Loucy (cell line): Measurements from ENCODE around the gene ARIH2.

Source experiments
- H2AFZ ChIP-seq: fragments of 200-600 bp; sonication (generic); 2 replicates; pipeline ENCODE4 v1.6.0; 2016; ENCODE audit warnings: antibody characterized with exemption, mild to moderate bottlenecking, low read length, moderate library complexity
- H3F3A ChIP-seq: fragments of 200-600 bp; 2 replicates; pipeline ENCODE4 v1.6.0; 2016; ENCODE audit warnings: antibody characterized with exemption, low read depth, mild to moderate bottlenecking
- H3K27me3 ChIP-seq: fragments of 200-600 bp; sonication (generic); 2 replicates; pipeline ENCODE4 v1.6.1; 2014; ENCODE audit warnings: low read length, mild to moderate bottlenecking; ENCODE audit not compliant: insufficient read depth, poor library complexity, severe bottlenecking
- H3K36me3 ChIP-seq: fragments of 200-600 bp; sonication (generic); 2 replicates; pipeline ENCODE4 v1.6.1; 2016; ENCODE audit warnings: low read length; ENCODE audit not compliant: insufficient read depth
- H3K4me1 ChIP-seq: fragments of 200-600 bp; sonication (generic); 2 replicates; pipeline ENCODE4 v1.5.1; 2014; ENCODE audit warnings: low read length, mild to moderate bottlenecking; ENCODE audit not compliant: insufficient read depth, poor library complexity, severe bottlenecking
- H3K4me2 ChIP-seq: fragments of 200-600 bp; sonication (generic); 2 replicates; pipeline ENCODE4 v1.6.0; 2014; ENCODE audit warnings: antibody characterized with exemption, low read length, low read depth, mild to moderate bottlenecking; ENCODE audit not compliant: poor library complexity, severe bottlenecking
- H3K4me3 ChIP-seq: fragments of 200-600 bp; sonication (generic); 2 replicates; pipeline ENCODE4 v1.5.1; 2014; ENCODE audit warnings: low read length, mild to moderate bottlenecking, mixed read lengths; ENCODE audit not compliant: poor library complexity, severe bottlenecking
- H3K79me2 ChIP-seq: fragments of 200-600 bp; sonication (generic); 2 replicates; pipeline ENCODE4 v1.6.1; 2014; ENCODE audit warnings: low read length; ENCODE audit not compliant: insufficient read depth
- H3K9ac ChIP-seq: fragments of 200-600 bp; sonication (generic); 2 replicates; pipeline ENCODE4 v1.6.0; 2014; ENCODE audit warnings: mild to moderate bottlenecking, low read depth, low read length, moderate library complexity; ENCODE audit not compliant: poor library complexity, severe bottlenecking
- H3K9me2 ChIP-seq: fragments of 200-600 bp; sonication (generic); replicated peaks from 2 replicates; pipeline ENCODE4 v1.6.1; 2016; ENCODE audit warnings: low read depth, low read length, mixed read lengths
- H3K9me3 ChIP-seq: fragments of 200-600 bp; sonication (generic); 2 replicates; pipeline ENCODE4 v1.6.1; 2014; ENCODE audit warnings: mild to moderate bottlenecking, antibody characterized with exemption, low read length, low read depth; ENCODE audit not compliant: insufficient read depth
- H4K20me1 ChIP-seq: fragments of 200-600 bp; sonication (generic); 2 replicates; pipeline ENCODE4 v1.6.0; 2014; ENCODE audit warnings: antibody characterized with exemption, low read length, mild to moderate bottlenecking; ENCODE audit not compliant: insufficient read depth, poor library complexity, severe bottlenecking
- EZH2phosphoT487 ChIP-seq: fragments of 200-600 bp; IDR thresholded peaks from 2 replicates; pipeline ENCODE4 v1.6.1; 2018; ENCODE audit warnings: antibody characterized with exemption, mild to moderate bottlenecking, moderate library complexity, borderline replicate concordance
- TF ChIP-seq, protein P1 (sequence below): fragments of 200-600 bp; sonication (generic); conservative IDR thresholded peaks from 2 replicates; pipeline ENCODE4 v1.5.1; 2014; ENCODE audit warnings: mild to moderate bottlenecking, antibody characterized with exemption, low read length

ARIH2 gene

DNA sequence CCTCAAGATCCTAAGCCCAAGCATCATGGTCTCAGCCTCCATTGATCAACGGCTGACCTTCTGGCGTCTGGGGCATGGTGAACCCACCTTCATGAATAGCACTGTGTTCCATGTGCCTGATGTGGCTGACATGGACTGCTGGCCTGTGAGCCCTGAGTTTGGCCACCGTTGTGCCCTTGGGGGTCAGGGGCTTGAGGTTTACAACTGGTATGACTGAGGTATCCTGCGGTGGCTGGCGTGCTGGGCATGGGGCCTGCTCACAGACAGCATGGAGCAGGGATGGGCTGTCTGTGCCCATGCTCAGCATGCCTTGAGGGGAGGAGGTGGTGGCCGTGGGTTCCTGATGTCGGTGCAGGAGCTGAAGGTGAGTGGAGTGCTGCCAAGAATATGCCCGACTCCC is 96.4 kb downstream of the ARIH2 start:
- TF ChIP-seq, protein P1, sequence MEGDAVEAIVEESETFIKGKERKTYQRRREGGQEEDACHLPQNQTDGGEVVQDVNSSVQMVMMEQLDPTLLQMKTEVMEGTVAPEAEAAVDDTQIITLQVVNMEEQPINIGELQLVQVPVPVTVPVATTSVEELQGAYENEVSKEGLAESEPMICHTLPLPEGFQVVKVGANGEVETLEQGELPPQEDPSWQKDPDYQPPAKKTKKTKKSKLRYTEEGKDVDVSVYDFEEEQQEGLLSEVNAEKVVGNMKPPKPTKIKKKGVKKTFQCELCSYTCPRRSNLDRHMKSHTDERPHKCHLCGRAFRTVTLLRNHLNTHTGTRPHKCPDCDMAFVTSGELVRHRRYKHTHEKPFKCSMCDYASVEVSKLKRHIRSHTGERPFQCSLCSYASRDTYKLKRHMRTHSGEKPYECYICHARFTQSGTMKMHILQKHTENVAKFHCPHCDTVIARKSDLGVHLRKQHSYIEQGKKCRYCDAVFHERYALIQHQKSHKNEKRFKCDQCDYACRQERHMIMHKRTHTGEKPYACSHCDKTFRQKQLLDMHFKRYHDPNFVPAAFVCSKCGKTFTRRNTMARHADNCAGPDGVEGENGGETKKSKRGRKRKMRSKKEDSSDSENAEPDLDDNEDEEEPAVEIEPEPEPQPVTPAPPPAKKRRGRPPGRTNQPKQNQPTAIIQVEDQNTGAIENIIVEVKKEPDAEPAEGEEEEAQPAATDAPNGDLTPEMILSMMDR, result no peak
- TF ChIP-seq EZH2phosphoT487, result no peak
- Histone ChIP-seq H3K79me2 (peaks cover 66% of the 10 kb centered on the region), H3K4me1 (peaks cover 15% of the 10 kb centered on the region), H3K27me3 (no peaks in the 10 kb centered on the region), H3F3A (no peaks in the 10 kb centered on the region), H2AFZ (no peak overlapping the region), H3K9me3 (no peaks in the 10 kb centered on the region), H3K9me2 (no peaks in the 10 kb centered on the region), H3K36me3 (peaks cover 56% of the 10 kb centered on the region; the same call in 1 of the 2 replicates), H3K4me3 (no peak overlapping the region), H4K20me1 (peaks cover 64% of the 10 kb centered on the region), H3K9ac (no peak overlapping the region), H3K4me2 (no peak overlapping the region)

DNA sequence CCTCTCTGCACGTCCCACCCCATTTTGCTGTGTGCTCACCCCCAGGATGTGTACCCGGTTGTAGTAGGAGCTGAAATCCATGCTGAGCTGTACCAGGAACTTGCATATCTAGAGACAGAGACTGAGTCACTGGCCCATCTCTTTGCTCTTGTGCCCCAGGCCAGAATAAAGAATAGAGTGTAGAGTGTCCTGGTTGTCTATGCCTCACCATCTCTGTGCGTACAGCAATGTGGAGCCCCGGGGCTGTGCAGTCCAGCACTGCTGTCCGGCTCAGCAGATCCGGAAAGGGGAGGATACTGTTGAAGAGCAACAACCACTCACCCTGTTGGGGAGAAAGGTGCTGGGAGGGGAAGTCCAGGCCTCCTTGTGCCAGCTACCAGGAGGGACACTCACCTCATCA is 97.1 kb downstream of the ARIH2 start:
- Histone ChIP-seq H2AFZ (no peak overlapping the region), H3K9me2 (no peaks in the 10 kb centered on the region), H3K4me2 (no peak overlapping the region), H3K4me1 (peaks cover 15% of the 10 kb centered on the region), H3K27me3 (no peaks in the 10 kb centered on the region), H3K9ac (no peak overlapping the region), H3K36me3 (peaks cover 56% of the 10 kb centered on the region; the same call in 1 of the 2 replicates), H3F3A (no peaks in the 10 kb centered on the region), H3K79me2 (peaks cover 66% of the 10 kb centered on the region), H3K4me3 (no peak overlapping the region), H4K20me1 (peaks cover 67% of the 10 kb centered on the region), H3K9me3 (no peaks in the 10 kb centered on the region)
- no peak for TF ChIP-seq EZH2phosphoT487
- TF ChIP-seq, protein P1, result no peak

DNA sequence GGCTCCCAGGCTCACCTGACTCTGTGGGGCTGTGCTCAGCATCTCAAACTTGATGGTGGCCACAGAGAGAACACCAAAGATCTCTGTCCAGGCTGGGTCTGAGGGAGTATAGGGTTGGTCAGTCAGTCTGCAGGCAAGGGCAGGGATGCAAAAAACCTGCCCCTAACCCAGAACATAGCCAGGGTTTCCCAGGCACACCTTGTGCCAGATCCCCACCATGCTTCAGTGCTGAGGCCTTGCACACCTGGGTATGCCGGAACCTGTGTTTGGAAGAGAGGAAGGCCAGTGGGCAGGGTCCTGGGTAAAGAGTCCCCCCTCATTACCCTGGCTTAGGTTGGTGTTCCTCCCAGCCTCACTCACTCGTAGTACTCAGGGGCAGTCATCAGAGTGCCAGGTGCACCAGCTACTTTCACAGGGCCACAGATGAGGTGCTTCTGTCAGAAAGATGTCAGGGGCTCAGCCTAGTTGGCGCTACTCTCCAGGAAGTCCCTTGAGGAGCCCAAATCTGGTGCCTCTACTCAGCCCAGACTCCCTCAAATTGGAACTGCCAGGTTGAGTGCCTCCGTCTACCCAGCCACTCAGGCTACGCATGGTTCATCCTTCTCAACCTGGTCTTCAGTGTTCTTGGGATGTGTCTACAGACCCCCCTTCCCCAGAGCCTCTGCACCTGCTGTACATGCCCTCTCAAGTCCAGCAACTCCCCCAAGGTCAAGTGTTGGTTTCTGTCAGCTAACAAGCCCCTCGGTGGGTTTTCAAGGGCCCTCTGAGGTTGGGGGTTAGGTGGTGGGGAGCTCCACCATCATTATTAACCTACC is 98.0 kb downstream of the ARIH2 start:
- H3K9me2 ChIP-seq, result no peaks in the 10 kb centered on the region
- H3K36me3 ChIP-seq, result peaks cover 53% of the 10 kb centered on the region; the same call in 1 of the 2 replicates
- no peaks in the 10 kb centered on the region for H3K9me3 ChIP-seq
- H3K4me3 ChIP-seq, result no peak overlapping the region
- no peak overlapping the region for H3K4me2 ChIP-seq
- no peaks in the 10 kb centered on the region for H3F3A ChIP-seq
- H4K20me1 ChIP-seq, result peaks cover 65% of the 10 kb centered on the region
- peaks cover 15% of the 10 kb centered on the region for H3K4me1 ChIP-seq
- TF ChIP-seq, protein P1, result no peak
- TF ChIP-seq EZH2phosphoT487, result no peak
- no peaks in the 10 kb centered on the region for H3K27me3 ChIP-seq
- H3K9ac ChIP-seq, result no peak overlapping the region
- no peak overlapping the region for H2AFZ ChIP-seq
- peaks cover 63% of the 10 kb centered on the region for H3K79me2 ChIP-seq
